PC-3 (cell line): ENCODE measurements around the gene SCAI. TPM values are rescaled to one million over a fixed set of nuclear protein-coding genes. Genes with fewer than 3 reads are reported as not detected.

Experiments
- ATAC-seq: fragments of 200-7000 bp; cut with Tn5 transposase; 2 replicates; pipeline ENCODE4 v1.9.1; 2020; ENCODE audit warnings: mild to moderate bottlenecking, moderate library complexity
- BruUV-seq: library from RNA; stranded (reverse); fragments of 400-500 nt; replicated peaks from 2 replicates; lab custom pipeline; 2021; lab: Mats Ljungman, UMichigan
- CTCF ChIA-PET: fragments of 300-600 bp; sonication (Branson Sonifier 250); formaldehyde crosslinking; loops from one replicate; lab custom pipeline; 2022; ENCODE audit warnings: antibody characterized with exemption; lab: Charles Lee
- POLR2A ChIA-PET: fragments of 300-600 bp; sonication (Branson Sonifier 250); formaldehyde crosslinking; loops from one replicate; lab custom pipeline; 2022; ENCODE audit warnings: antibody characterized with exemption; ENCODE audit not compliant: unreplicated experiment; lab: Charles Lee
- DNase-seq: peaks from one replicate; pipeline ENCODE4 v3.0.0-alpha.2; 2015
- H2AFZ ChIP-seq: fragments of 300-600 bp; sonication (generic); 2 replicates; pipeline ENCODE4 v1.6.0; 2016; ENCODE audit warnings: antibody characterized with exemption, low read length
- H3F3A ChIP-seq: fragments of 300-600 bp; sonication (generic); one replicate; pipeline ENCODE4 v1.6.0; 2017; ENCODE audit warnings: antibody characterized with exemption, low read length, control low read depth, mild to moderate bottlenecking; ENCODE audit not compliant: unreplicated experiment
- H3K27ac ChIP-seq: fragments of 300-600 bp; sonication (generic); 2 replicates; pipeline ENCODE4 v1.5.1; 2016; ENCODE audit warnings: mild to moderate bottlenecking, low read length
- H3K27me3 ChIP-seq: fragments of 300-600 bp; sonication (generic); 2 replicates; pipeline ENCODE4 v1.6.1; 2016; ENCODE audit warnings: low read length, mixed read lengths
- H3K36me3 ChIP-seq: fragments of 300-600 bp; sonication (generic); 2 replicates; pipeline ENCODE4 v1.6.1; 2016; ENCODE audit warnings: low read depth, mixed run types, low read length, mixed read lengths
- H3K4me1 ChIP-seq: fragments of 300-600 bp; sonication (generic); 2 replicates; pipeline ENCODE4 v1.5.1; 2016; ENCODE audit warnings: low read length; ENCODE audit not compliant: insufficient read depth
- H3K4me2 ChIP-seq: fragments of 300-600 bp; sonication (generic); 2 replicates; pipeline ENCODE4 v1.6.0; 2016; ENCODE audit warnings: low read length
- H3K4me3 ChIP-seq: fragments of 300-600 bp; sonication (generic); 2 replicates; pipeline ENCODE4 v1.5.1; 2016; ENCODE audit warnings: mild to moderate bottlenecking, low read length, mixed read lengths
- H3K79me2 ChIP-seq: fragments of 300-600 bp; sonication (generic); 2 replicates; pipeline ENCODE4 v1.6.1; 2017; ENCODE audit warnings: low read length, mixed read lengths
- H3K9ac ChIP-seq: fragments of 300-600 bp; sonication (generic); 2 replicates; pipeline ENCODE4 v1.6.0; 2016; ENCODE audit warnings: mild to moderate bottlenecking, low read length
- H3K9me2 ChIP-seq: fragments of 300-600 bp; sonication (generic); replicated peaks from 2 replicates; pipeline ENCODE4 v1.6.1; 2016; ENCODE audit warnings: mixed run types, low read length, mixed read lengths
- H3K9me3 ChIP-seq: fragments of 300-600 bp; sonication (generic); 2 replicates; pipeline ENCODE4 v1.6.1; 2016; ENCODE audit warnings: low read length, mixed read lengths
- H4K20me1 ChIP-seq: fragments of 300-600 bp; sonication (generic); 2 replicates; pipeline ENCODE4 v1.6.1; 2016; ENCODE audit warnings: low read length, mixed read lengths
- CTCF ChIP-seq: fragments of 300-600 bp; sonication (generic); conservative IDR thresholded peaks from 2 replicates; pipeline ENCODE4 v1.5.1; 2017; ENCODE audit warnings: antibody characterized with exemption, low read depth, mild to moderate bottlenecking, low read length
- EZH2 ChIP-seq: fragments of 300-600 bp; sonication (generic); IDR thresholded peaks from one replicate; pipeline ENCODE4 v1.6.1; 2017; ENCODE audit warnings: antibody characterized with exemption, mild to moderate bottlenecking, low read length; ENCODE audit not compliant: unreplicated experiment
- EZH2phosphoT487 ChIP-seq: fragments of 300-600 bp; sonication (generic); IDR thresholded peaks from 2 replicates; pipeline ENCODE4 v1.6.1; 2018; ENCODE audit warnings: mild to moderate bottlenecking, antibody characterized with exemption, low read length, borderline replicate concordance
- intact Hi-C: fragments of 100-400 bp; cut with micrococcal nuclease; formaldehyde crosslinking; loops from 2 replicates; pipeline ENCODE4 v1.9.0; 2023
- total RNA-seq: library from RNA; depleted of rRNA; stranded (reverse); fragments of >200 nt; gene quantifications from 2 replicates; pipeline ENCODE4 v1.2.3, GENCODE V29; 2014

Gene SCAI
- total RNA-seq, 1 experiment from 2014 or later = 5.2 TPM

GRCh38 chr9:125142560-125143376, 560 bp downstream of the SCAI start:
- peak overlapping the region; percentile 29; the same call in 1 of the 2 replicates for H3K9ac ChIP-seq
- H3K9me2 ChIP-seq = no peaks in the 10 kb centered on the region
- H3F3A ChIP-seq = no peaks in the 10 kb centered on the region
- no peaks in the 10 kb centered on the region for H3K9me3 ChIP-seq
- ChIA-PET CTCF (no interaction called here), POLR2A (interaction anchor here (0.6 kb wide), 1 partner anchor 101 kb away, joined by 4 read pairs; no protein-coding TSS in a partner anchor)
- H2AFZ ChIP-seq = peak overlapping the region; percentile 72
- BruUV-seq = no TSS peak
- H3K27me3 ChIP-seq = no peaks in the 10 kb centered on the region
- no peaks in the 10 kb centered on the region; the same call in 1 of the 2 replicates for H3K36me3 ChIP-seq
- ATAC-seq = no peak
- DNase-seq = no peak
- no peaks in the 10 kb centered on the region for H3K4me1 ChIP-seq
- intact Hi-C loops = loop anchor here (2.0 to 5.0 kb wide), 2 partner anchors 35 to 202 kb away; partner anchors contain the start of gene GOLGA1
- H3K4me3 ChIP-seq = peak overlapping the region; percentile 75
- H3K4me2 ChIP-seq = peak overlapping the region; percentile 89
- peaks cover 11% of the 10 kb centered on the region; the same call in 1 of the 2 replicates for H3K79me2 ChIP-seq
- TF ChIP-seq EZH2 (no peak), EZH2phosphoT487 (no peak)
- H3K27ac ChIP-seq = no peak overlapping the region
- H4K20me1 ChIP-seq = no peaks in the 10 kb centered on the region

GRCh38 chr9:125141751-125142150, 1.6 kb downstream of the SCAI start:
- H3K9me3 ChIP-seq = no peaks in the 10 kb centered on the region
- no peaks in the 10 kb centered on the region for H3K27me3 ChIP-seq
- TF ChIP-seq EZH2 (no peak), CTCF (no peak), EZH2phosphoT487 (no peak)
- no peak overlapping the region for H3K9ac ChIP-seq
- H3K4me2 ChIP-seq = no peak overlapping the region
- no peak overlapping the region for H3K27ac ChIP-seq
- H3K79me2 ChIP-seq = peaks cover 11% of the 10 kb centered on the region; the same call in 1 of the 2 replicates
- BruUV-seq = TSS peak; percentile 30
- CTCF ChIA-PET = interaction anchor here (0.6 to 0.7 kb wide), 2 partner anchors 148 to 505 kb away, joined by 4 to 9 read pairs; no protein-coding TSS in a partner anchor
- H4K20me1 ChIP-seq = no peaks in the 10 kb centered on the region
- POLR2A ChIA-PET = no interaction called here
- no peak for ATAC-seq
- no peak for DNase-seq
- H3K4me3 ChIP-seq = no peak overlapping the region
- H3K4me1 ChIP-seq = no peaks in the 10 kb centered on the region; the same call in 1 of the 2 replicates
- no peaks in the 10 kb centered on the region for H3F3A ChIP-seq
- H2AFZ ChIP-seq = no peak overlapping the region
- H3K9me2 ChIP-seq = no peaks in the 10 kb centered on the region
- intact Hi-C loops = loop anchor here (2.0 to 5.0 kb wide), 2 partner anchors 34 to 201 kb away; partner anchors contain the start of gene GOLGA1
- H3K36me3 ChIP-seq = no peaks in the 10 kb centered on the region; the same call in 1 of the 2 replicates

GRCh38 chr9:125141251-125141650, 2.1 kb downstream of the SCAI start:
- Histone ChIP-seq H3K27me3 (no peaks in the 10 kb centered on the region), H3K27ac (no peak overlapping the region), H3K4me2 (no peak overlapping the region), H3K4me1 (no peaks in the 10 kb centered on the region; the same call in 1 of the 2 replicates), H3K9me2 (no peaks in the 10 kb centered on the region), H3K9me3 (no peaks in the 10 kb centered on the region), H4K20me1 (no peaks in the 10 kb centered on the region), H2AFZ (no peak overlapping the region), H3K9ac (no peak overlapping the region), H3K4me3 (no peak overlapping the region), H3K36me3 (no peaks in the 10 kb centered on the region; the same call in 1 of the 2 replicates), H3F3A (no peaks in the 10 kb centered on the region), H3K79me2 (peaks cover 11% of the 10 kb centered on the region; the same call in 1 of the 2 replicates)
- DNase-seq = no peak
- no TSS peak for BruUV-seq
- TF ChIP-seq EZH2phosphoT487 (no peak), EZH2 (no peak), CTCF (no peak)
- ChIA-PET CTCF (no interaction called here), POLR2A (no interaction called here)
- no peak for ATAC-seq
- intact Hi-C loops = loop anchor here (5.0 kb wide), 1 partner anchor 34 kb away; no protein-coding TSS in a partner anchor
